Middle frontal gyrus (tissue), 1 donor: ENCODE measurements around the gene CELF1.

Experiments
- DNase-seq: peaks from one replicate; pipeline ENCODE4 v3.0.0-alpha.2; 2015; ENCODE audit warnings: low spot score; ENCODE audit errors: extremely low spot score

CELF1 gene

GRCh38 chr11:47511917-47512316 is 41.0 kb downstream of the CELF1 start:
- DNase-seq = no peak

GRCh38 chr11:47510209-47510608 is 42.7 kb downstream of the CELF1 start:
- no peak for DNase-seq

- DNase-seq = no peak
Measured at GRCh38 chr11:47509077-47509536, 43.8 kb downstream of the CELF1 start.

- no peak for DNase-seq
Measured at GRCh38 chr11:47508240-47508957, 44.5 kb downstream of the CELF1 start.

GRCh38 chr11:47507563-47508239 is 45.2 kb downstream of the CELF1 start:
- no peak for DNase-seq

- no peak for DNase-seq
Measured at GRCh38 chr11:47506795-47507562, 46.0 kb downstream of the CELF1 start.

- no peak for DNase-seq
Measured at GRCh38 chr11:47506373-47506772, 46.6 kb downstream of the CELF1 start.

GRCh38 chr11:47504910-47505309 is 48.0 kb downstream of the CELF1 start:
- no peak for DNase-seq

GRCh38 chr11:47503227-47503626 is 49.7 kb downstream of the CELF1 start:
- no peak for DNase-seq

GRCh38 chr11:47502767-47503166 is 50.2 kb downstream of the CELF1 start:
- no peak for DNase-seq

- no peak for DNase-seq
Measured at GRCh38 chr11:47501101-47501500, 51.8 kb downstream of the CELF1 start.

- DNase-seq = no peak
Measured at GRCh38 chr11:47500121-47500520, 52.8 kb downstream of the CELF1 start.

GRCh38 chr11:47499614-47500013 is 53.3 kb downstream of the CELF1 start:
- no peak for DNase-seq

GRCh38 chr11:47499161-47499560 is 53.8 kb downstream of the CELF1 start:
- DNase-seq = no peak

- no peak for DNase-seq
Measured at GRCh38 chr11:47498584-47499152, 54.3 kb downstream of the CELF1 start.

- DNase-seq = no peak
Measured at GRCh38 chr11:47498149-47498548, 54.8 kb downstream of the CELF1 start.

GRCh38 chr11:47496808-47497207 is 56.1 kb downstream of the CELF1 start:
- no peak for DNase-seq

- DNase-seq = no peak
Measured at GRCh38 chr11:47495856-47496217, 57.1 kb downstream of the CELF1 start.

GRCh38 chr11:47495011-47495855 is 57.7 kb downstream of the CELF1 start:
- no peak for DNase-seq

GRCh38 chr11:47489395-47489755 is 63.6 kb downstream of the CELF1 start:
- no peak for DNase-seq
